HG02798 (cell line): ENCODE measurements around the gene GLOD4.
"Not testable (repeated sequence)": the region's sequence is repeated elsewhere in the genome, so short reads cannot be mapped to it uniquely, and the experiment has no call there.

Source experiments
- ATAC-seq: cut with Tn5 transposase; IDR thresholded peaks from one replicate; pipeline ENCODE4 v1.9.1; 2021; ENCODE audit warnings: mild to moderate bottlenecking; ENCODE audit not compliant: unreplicated experiment, poor library complexity

GLOD4 gene

DNA sequence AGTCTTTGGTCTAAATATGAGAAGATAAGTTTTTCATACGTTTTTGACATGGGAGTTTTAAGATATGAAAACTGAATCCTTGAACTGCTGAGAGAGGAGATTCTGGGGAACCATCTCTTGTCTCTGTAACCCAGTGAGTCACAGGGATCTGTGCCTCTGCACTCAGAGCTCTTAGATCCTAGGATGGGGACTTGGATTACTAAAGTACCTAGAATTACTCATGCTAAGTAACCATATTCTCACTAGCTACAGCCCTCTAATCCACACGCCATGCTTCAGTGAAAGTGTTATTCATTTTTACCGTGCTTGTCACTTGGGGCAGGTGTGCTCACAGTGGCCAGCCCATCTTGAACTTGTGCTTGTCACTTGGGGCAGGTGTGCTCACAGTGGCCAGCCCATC, 2.1 kb upstream of the GLOD4 start:
- no peak for ATAC-seq

- no peak for ATAC-seq
These were observed 4.0 kb downstream of the GLOD4 start for GRCh38 chr17:778096-778495.

DNA sequence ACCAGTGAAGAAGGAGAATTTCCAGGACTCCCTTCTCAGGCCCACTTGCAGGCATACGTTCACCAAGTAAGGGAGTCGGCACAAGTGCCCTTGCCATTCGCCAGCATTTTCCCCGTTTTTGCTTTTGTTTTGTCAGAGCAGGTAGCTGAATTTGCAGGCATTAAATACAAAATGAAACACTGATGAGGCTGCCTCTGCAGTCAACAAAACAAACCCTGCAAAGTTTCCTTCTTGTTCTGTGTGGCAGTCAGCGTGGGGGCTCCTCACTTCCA, 7.8 kb downstream of the GLOD4 start:
- no peak for ATAC-seq

GRCh38 chr17:773467-774312, 8.4 kb downstream of the GLOD4 start:
- no peak for ATAC-seq

DNA sequence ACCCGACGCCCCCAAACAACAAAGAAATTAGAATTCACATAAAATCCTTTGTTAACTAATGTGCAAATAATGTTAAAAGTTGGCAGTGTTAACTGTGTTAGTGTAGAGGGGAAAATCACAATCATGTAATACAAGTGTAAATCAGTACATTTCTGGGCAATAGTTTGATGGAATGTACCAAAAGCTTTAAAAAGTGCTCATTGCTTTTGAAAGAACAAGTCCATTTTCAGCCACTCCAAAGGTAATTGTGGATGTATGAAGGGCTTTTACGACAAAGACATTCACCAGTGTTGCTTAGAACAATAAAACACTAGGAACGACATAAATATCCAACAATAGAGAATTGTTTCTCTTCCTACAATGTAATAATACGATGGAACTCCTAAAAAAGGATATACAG, 9.1 kb downstream of the GLOD4 start:
- no peak for ATAC-seq

DNA sequence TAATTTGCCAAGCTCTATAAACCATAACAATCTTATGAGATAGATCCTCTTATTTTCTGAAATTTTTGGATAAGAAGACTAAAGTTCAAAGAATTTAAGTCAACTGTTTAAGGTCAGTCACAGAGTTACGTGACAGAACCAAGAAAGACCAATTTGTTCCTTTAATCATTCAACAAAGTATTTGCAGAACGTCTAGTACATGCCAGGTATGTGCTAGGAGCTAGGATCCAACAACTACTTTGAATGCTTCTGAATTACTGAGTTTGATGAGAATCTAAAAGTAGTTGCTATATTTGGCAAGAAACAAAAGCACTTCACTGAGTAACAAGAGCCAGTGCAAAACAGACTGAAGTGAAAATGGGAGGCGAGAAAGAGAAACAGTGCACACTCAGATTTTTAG, 15.0 kb downstream of the GLOD4 start:
- ATAC-seq = no peak

- ATAC-seq = no peak
These were observed 21.7 kb downstream of the GLOD4 start for GRCh38 chr17:760371-760770.

DNA sequence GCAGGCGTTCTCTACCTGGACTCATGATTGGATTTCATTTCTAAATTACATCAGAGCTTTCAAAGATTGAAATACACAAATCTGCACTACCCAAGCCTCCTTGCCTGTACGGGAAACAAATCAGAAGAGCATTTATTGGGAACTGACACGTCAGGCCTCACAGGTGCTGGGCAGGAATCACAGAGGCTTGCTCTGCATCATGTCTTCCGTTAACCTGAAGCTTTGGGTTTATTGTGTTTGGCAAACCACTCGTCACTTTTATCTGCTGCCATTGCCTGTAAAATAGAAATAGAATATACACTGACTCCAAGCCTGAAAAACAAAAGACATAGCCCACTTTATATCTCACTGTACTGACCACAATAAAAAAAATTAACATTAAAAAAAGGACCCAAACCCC, 22.1 kb downstream of the GLOD4 start:
- ATAC-seq = no peak

DNA sequence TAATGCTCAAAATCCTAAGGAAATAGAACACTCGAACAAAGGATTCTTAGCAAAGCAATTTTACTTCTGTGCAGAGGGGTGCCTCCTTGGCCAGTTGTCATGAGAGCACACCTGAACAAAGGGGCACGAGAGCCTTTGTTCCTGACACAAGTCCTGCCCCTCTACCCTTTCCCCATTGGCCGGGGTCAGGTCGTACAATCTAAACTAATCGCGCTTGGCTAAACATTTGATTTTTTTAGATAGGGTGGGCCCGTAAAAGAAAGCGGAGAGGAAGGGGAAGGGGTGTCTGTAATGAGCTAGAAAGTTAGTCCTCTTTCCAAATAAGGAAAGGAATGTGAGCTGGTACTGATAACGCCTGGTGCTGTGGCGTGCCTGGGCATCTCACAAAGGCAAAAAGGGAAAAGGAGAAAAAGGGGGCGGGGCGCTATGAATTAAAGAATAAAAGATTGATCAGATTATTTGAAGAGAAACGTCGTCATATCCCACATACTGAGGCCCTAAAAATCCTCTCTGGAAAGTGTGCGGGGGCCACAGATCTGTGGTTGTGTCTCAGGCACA, 26.0 kb downstream of the GLOD4 start:
- ATAC-seq = not testable (repeated sequence)

GRCh38 chr17:755319-755961, 26.6 kb downstream of the GLOD4 start:
- not testable (repeated sequence) for ATAC-seq

- no peak for ATAC-seq
These were observed 28.7 kb downstream of the GLOD4 start for GRCh38 chr17:753418-753817.

DNA sequence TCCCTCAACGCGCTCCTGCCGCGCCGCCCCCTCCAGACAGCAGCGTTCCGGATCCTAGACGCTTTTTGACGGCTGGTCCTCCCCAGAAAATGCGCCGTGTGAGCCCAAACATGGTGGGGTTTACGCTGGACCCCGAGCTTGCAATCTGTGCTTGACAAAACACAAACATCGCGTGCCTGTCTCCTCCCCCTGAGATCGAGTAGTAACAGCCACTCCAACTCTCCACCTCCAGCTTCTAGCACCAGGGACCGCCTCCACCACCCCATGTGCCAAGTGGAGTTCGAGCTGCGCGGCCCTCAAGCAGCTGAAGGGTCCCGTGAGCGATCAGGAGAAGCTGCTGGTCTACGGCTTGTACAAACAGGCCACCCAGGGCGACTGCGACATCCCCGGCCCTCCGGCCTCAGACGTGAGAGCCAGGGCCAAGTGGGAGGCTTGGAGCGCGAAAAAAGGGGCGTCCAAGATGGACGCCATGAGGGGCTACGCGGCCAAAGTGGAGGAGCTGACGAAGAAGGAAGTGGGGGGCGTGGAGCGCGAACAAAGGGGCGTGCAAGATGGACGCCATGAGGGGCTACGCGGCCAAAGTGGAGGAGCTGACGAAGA, 29.4 kb downstream of the GLOD4 start:
- ATAC-seq = no peak

GRCh38 chr17:752002-752619, 30.0 kb downstream of the GLOD4 start, which contains the start of gene GEMIN4:
Gene GEMIN4 (minus strand): TSS chr17:752264. CDS start chr17:752142, 122 bp downstream.
- ATAC-seq = peak; percentile 92

GRCh38 chr17:751269-752001, 30.6 kb downstream of the GLOD4 start:
- ATAC-seq = peak; percentile 19

- no peak for ATAC-seq
These were observed 31.5 kb downstream of the GLOD4 start for GRCh38 chr17:750431-751037.

GRCh38 chr17:749359-749758, 32.7 kb downstream of the GLOD4 start:
- ATAC-seq = not testable (repeated sequence)

GRCh38 chr17:748604-749003, 33.5 kb downstream of the GLOD4 start:
- ATAC-seq = not testable (repeated sequence)

DNA sequence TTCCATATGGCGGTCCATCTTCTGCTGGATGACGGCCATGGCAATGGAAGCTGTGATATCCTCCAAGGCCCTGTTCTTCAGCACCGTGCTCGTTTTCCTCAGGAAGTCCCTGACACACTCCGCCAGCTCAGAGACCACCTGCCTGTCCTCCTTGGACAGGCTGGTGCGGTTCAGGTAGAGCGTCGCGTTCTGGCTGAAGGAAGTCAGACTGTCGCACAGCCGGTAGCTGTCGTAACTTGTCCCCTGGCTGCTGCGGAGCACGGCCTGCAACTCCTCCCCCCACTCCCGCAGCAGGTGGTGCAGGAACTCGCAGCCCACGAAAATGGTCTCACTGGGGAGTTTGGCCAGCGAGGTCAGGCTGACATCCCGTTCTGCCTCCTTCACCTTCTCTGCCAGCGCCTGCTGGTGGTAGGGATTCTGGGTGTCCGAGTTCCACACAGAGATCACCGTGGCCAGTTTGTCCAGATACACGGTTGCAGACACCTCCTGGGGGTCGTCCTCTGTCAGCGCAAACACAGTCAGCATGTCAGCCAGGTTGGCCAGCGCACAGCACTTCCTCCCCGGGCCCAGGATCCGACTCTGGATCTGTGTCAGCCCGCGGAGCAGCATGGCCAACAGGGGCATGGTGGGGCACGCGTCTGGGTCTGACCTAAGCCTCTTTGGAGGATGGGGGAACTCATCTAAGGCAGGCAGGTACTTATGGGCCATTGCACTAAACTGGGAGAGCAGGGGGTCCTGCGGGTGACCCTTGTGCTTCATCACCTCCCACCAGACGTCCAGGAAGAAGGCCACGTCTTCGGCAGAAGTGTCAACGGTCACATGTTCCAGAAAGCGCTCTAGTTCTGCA, 35.1 kb downstream of the GLOD4 start:
- no peak for ATAC-seq

DNA sequence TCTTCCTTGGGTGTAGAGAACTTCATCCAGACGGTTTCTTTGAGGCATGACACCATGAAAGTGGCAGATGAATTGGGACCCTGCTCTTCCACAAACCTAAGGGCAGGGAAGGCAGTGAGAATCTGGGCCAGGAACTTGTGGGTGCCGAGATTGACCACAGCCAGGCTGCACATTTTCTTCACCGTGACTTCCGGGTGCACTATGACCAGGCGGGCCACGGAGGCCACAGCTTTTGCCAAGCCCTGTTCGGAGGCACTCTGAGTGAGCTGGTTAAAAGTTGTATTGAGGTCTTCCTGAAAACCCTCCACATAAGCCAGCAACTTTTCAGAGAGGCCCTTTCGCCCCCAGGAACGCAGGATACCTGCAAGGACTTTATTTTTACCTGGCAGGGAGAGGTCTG, 35.9 kb downstream of the GLOD4 start:
- no peak for ATAC-seq
